ENCODE results near the gene DPP4. TPM values are rescaled to one million over a fixed set of nuclear protein-coding genes. Genes with fewer than 3 reads are reported as not detected.
A peak's percentile ranks its signal among the peaks of the same experiment; 100 is the strongest.

The DPP4 gene
- total RNA-seq, 2 donors from 2014 or later = 89.4 to 102 TPM

- no peak for DNase-seq (ENCODE audit: low spot score)
- ATAC-seq = no peak
- H3K27me3 Mint-ChIP-seq = peaks cover 0 to 3% of the 10 kb centered on the region in 2 donors
- H3K36me3 Mint-ChIP-seq = peaks cover 47% of the 10 kb centered on the region
- peak overlapping the region; percentile 68 for H3K4me3 Mint-ChIP-seq
- peaks cover 30 to 51% of the 10 kb centered on the region in 2 donors for H3K4me1 Mint-ChIP-seq (ENCODE audit: low read depth in 2 of 2)
- H3K9me3 Mint-ChIP-seq = no peaks in the 10 kb centered on the region
- peak overlapping the region; percentile 73 to 87 for H3K27ac Mint-ChIP-seq
These were observed 60.2 kb downstream of the DPP4 start for GRCh38 chr2:162013514-162014475.

DNA sequence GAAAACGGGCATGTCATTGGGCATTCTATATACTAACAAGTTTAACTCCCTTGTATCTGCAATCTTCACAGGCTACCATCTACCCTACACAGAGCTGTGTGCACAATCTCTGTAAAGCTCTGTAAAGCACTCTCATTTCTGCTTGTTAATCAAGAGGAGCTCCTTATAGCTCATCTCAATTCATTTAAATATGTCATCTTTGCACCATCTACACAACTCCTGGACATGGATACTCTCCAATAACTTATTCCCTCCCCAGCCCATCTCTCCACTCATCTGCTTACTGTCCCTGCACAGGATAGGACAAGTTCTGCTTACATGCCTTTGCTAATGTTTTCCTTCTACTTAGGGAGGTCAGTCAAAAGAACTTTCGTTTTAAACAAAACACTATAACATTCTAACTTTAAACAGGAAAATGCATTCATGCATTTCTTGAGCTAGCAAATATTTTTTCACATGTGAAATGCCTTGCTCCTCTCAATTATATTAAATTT is 61.4 kb downstream of the DPP4 start:
- no peaks in the 10 kb centered on the region for H3K9me3 Mint-ChIP-seq
- H3K36me3 Mint-ChIP-seq = peaks cover 56% of the 10 kb centered on the region
- H3K27me3 Mint-ChIP-seq = peaks cover 0 to 3% of the 10 kb centered on the region in 2 donors
- DNase-seq (ENCODE audit: low spot score) (no peak), ATAC-seq (no peak)
- peaks cover 30 to 40% of the 10 kb centered on the region in 2 donors for H3K4me1 Mint-ChIP-seq (ENCODE audit: low read depth in 2 of 2)
- peak overlapping the region; percentile 73 to 87 for H3K27ac Mint-ChIP-seq
- peak overlapping the region; percentile 64 for H3K4me3 Mint-ChIP-seq

- Mint-ChIP-seq H3K36me3 (peaks cover 54% of the 10 kb centered on the region), H3K27me3 (peaks cover 0 to 3% of the 10 kb centered on the region in 2 donors), H3K4me3 (peak overlapping the region; percentile 64), H3K27ac (peak overlapping the region; percentile 73 to 87), H3K9me3 (no peaks in the 10 kb centered on the region), H3K4me1 (ENCODE audit: low read depth in 2 of 2) (peaks cover 25 to 35% of the 10 kb centered on the region in 2 donors)
- DNase-seq (ENCODE audit: low spot score) (no peak), ATAC-seq (peak in 1 of 2 donors; percentile 48)
These were observed 62.1 kb downstream of the DPP4 start for GRCh38 chr2:162011706-162012564.

GRCh38 chr2:162009543-162009942 is 64.5 kb downstream of the DPP4 start:
- Mint-ChIP-seq H3K4me1 (ENCODE audit: low read depth in 2 of 2) (peaks cover 27 to 37% of the 10 kb centered on the region in 2 donors), H3K27me3 (no peaks in the 10 kb centered on the region), H3K36me3 (peaks cover 45% of the 10 kb centered on the region), H3K4me3 (no peak overlapping the region), H3K27ac (peak overlapping the region in 1 of 2 donors; percentile 29), H3K9me3 (no peaks in the 10 kb centered on the region)
- DNase-seq (ENCODE audit: low spot score) (no peak), ATAC-seq (no peak)

GRCh38 chr2:162007447-162008040 is 66.5 kb downstream of the DPP4 start:
- no peaks in the 10 kb centered on the region for H3K27me3 Mint-ChIP-seq
- H3K4me3 Mint-ChIP-seq = no peak overlapping the region
- peaks cover 27 to 29% of the 10 kb centered on the region in 2 donors for H3K4me1 Mint-ChIP-seq (ENCODE audit: low read depth in 2 of 2)
- H3K36me3 Mint-ChIP-seq = peaks cover 42% of the 10 kb centered on the region
- no peak for ATAC-seq
- DNase-seq (ENCODE audit: low spot score) = no peak
- peak overlapping the region; percentile 18 to 47 for H3K27ac Mint-ChIP-seq
- H3K9me3 Mint-ChIP-seq = peaks cover 3% of the 10 kb centered on the region

DNA sequence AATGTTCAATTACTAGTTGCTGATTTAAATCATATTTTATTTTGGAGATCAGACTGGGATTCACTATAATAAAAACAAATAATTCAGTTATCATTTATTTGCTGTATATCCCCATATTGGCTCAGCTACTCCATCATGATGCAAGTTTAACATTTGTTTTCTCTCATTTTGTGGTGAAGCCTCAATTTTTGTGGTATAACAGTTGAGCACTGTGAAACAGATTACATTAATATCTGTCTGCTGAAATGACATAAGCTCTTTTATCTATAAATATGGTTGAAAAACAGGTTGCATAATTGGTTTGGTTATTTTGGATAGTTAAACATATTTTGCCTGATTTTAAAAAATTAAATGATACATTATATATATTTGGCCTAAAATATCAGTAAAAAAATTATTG is 67.7 kb downstream of the DPP4 start:
- Mint-ChIP-seq H3K27ac (peak overlapping the region; percentile 73 to 76), H3K4me1 (ENCODE audit: low read depth in 2 of 2) (peaks cover 20 to 27% of the 10 kb centered on the region in 2 donors)
- ATAC-seq = peak; percentile 74 to 76

DNA sequence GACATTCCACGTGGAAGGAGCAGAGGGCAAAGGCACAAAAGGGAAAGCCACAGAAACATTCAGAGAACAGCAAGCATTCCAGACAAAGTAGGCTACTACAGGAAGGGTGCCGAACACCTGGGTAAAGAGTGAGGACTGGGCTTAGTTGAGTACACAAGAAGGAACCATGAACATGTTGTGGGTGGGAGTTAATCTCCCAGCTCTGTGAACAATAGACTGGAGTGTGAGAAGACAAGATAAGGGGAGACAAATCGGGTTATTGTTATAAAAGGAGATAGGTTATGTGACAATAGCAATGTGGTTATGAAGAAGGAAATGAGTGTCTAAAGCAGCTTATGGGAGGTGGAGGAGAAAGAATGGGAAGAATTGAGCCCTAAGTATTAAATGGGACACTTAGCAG is 70.0 kb downstream of the DPP4 start:
- Mint-ChIP-seq H3K27ac (peak overlapping the region; percentile 0 to 14), H3K9me3 (peaks cover 7% of the 10 kb centered on the region), H3K27me3 (no peaks in the 10 kb centered on the region), H3K4me3 (no peak overlapping the region), H3K4me1 (ENCODE audit: low read depth in 2 of 2) (peaks cover 25 to 35% of the 10 kb centered on the region in 2 donors), H3K36me3 (peaks cover 52% of the 10 kb centered on the region)
- DNase-seq (ENCODE audit: low spot score) (no peak), ATAC-seq (no peak)

More for the DNA sequence above, 67.7 kb downstream of the DPP4 start:
- H3K4me3 Mint-ChIP-seq = no peak overlapping the region
- H3K9me3 Mint-ChIP-seq = peaks cover 3% of the 10 kb centered on the region
- H3K36me3 Mint-ChIP-seq = peaks cover 45% of the 10 kb centered on the region
- DNase-seq (ENCODE audit: low spot score) = no peak
- no peaks in the 10 kb centered on the region for H3K27me3 Mint-ChIP-seq

DNA sequence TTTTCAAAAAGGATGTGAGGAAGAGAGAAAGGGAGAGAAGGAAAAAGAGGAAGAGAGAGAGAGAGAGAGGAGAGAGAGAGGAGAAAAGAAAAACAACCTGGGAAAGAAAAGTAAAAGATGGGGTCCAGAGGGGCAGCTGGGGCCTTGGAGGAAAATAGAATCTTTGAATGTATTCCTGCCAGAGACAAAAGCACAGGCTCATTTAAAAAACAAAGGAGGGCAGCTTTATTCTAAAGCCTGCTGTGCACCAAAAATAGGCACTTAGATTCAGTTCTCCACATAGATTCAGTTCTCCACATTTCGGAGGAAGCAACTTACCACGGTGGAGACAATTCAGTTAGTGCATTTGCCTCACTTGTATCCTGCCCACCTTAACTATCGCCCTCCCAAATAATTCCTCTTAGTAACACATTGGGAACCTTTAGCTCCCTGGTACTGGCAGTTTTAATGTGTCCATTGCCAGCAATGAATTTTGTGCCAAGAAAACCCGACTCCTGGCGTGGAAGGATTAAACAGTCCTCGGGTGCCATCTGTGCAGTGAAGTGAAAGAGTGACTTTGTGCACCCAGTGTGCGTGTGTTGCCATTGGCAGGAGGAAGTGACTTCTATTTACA is 71.3 kb downstream of the DPP4 start:
- no peak for ATAC-seq
- H3K27ac Mint-ChIP-seq = peak overlapping the region; percentile 15 to 23
- peaks cover 54% of the 10 kb centered on the region for H3K36me3 Mint-ChIP-seq
- H3K4me3 Mint-ChIP-seq = no peak overlapping the region
- H3K4me1 Mint-ChIP-seq (ENCODE audit: low read depth in 2 of 2) = peaks cover 34 to 48% of the 10 kb centered on the region in 2 donors
- peaks cover 7% of the 10 kb centered on the region for H3K9me3 Mint-ChIP-seq
- no peak for DNase-seq (ENCODE audit: low spot score)
- H3K27me3 Mint-ChIP-seq = no peaks in the 10 kb centered on the region

- Mint-ChIP-seq H3K4me3 (no peak overlapping the region), H3K4me1 (ENCODE audit: low read depth in 2 of 2) (peaks cover 41 to 55% of the 10 kb centered on the region in 2 donors), H3K9me3 (peaks cover 7% of the 10 kb centered on the region), H3K27me3 (no peaks in the 10 kb centered on the region), H3K27ac (peak overlapping the region; percentile 15 to 23), H3K36me3 (peaks cover 63% of the 10 kb centered on the region)
- no peak for ATAC-seq
- DNase-seq (ENCODE audit: low spot score) = no peak
These were observed 73.6 kb downstream of the DPP4 start for GRCh38 chr2:162000431-162000830.

GRCh38 chr2:161999321-161999720 is 74.7 kb downstream of the DPP4 start:
- Mint-ChIP-seq H3K4me1 (ENCODE audit: low read depth in 2 of 2) (peaks cover 50 to 64% of the 10 kb centered on the region in 2 donors), H3K36me3 (peaks cover 68% of the 10 kb centered on the region), H3K27ac (peak overlapping the region; percentile 98 to 99)

DNA sequence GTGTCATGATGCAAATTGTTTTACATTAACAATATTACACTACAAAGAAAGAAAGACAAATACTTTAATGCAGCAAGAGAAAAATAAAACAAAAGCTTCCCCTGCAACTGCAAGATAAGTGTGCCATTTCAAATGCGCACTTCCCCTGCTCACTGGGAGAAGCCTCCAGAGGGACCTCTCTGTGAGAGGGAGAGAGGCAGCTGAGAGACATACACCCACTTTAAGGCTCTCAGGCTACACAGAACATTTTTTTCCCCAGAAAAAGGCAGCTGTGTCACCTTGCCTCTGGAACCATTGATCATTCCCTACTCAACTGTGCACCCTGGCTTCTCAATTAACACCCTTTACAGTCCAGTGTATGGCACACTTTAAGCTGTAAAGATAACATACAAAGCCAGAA is 75.2 kb downstream of the DPP4 start:
- DNase-seq (ENCODE audit: low spot score) (no peak), ATAC-seq (no peak)
- Mint-ChIP-seq H3K27me3 (no peaks in the 10 kb centered on the region), H3K4me3 (no peak overlapping the region), H3K4me1 (ENCODE audit: low read depth in 2 of 2) (peaks cover 48 to 64% of the 10 kb centered on the region in 2 donors), H3K27ac (peak overlapping the region; percentile 98 to 99), H3K36me3 (peaks cover 66% of the 10 kb centered on the region), H3K9me3 (peaks cover 7% of the 10 kb centered on the region)

More at GRCh38 chr2:161999321-161999720, 74.7 kb downstream of the DPP4 start:
- H3K9me3 Mint-ChIP-seq = peaks cover 7% of the 10 kb centered on the region
- H3K4me3 Mint-ChIP-seq = no peak overlapping the region
- DNase-seq (ENCODE audit: low spot score) = no peak
- no peak for ATAC-seq
- H3K27me3 Mint-ChIP-seq = no peaks in the 10 kb centered on the region

- peaks cover 66% of the 10 kb centered on the region for H3K36me3 Mint-ChIP-seq
These were observed 76.0 kb downstream of the DPP4 start for GRCh38 chr2:161997916-161998471.

More at GRCh38 chr2:161997916-161998471, 76.0 kb downstream of the DPP4 start:
- Mint-ChIP-seq H3K27ac (peak overlapping the region; percentile 98 to 99), H3K4me1 (ENCODE audit: low read depth in 2 of 2) (peaks cover 49 to 68% of the 10 kb centered on the region in 2 donors), H3K4me3 (no peak overlapping the region), H3K27me3 (no peaks in the 10 kb centered on the region), H3K9me3 (peaks cover 6% of the 10 kb centered on the region)
- no peak for DNase-seq (ENCODE audit: low spot score)
- ATAC-seq = no peak

Data from natural killer cell treated with Interleukin-12 subunit alpha and Interleukin-12 subunit beta and Interleukin-15 and Interleukin-18, amount 100 ng/mL, for 72 hours (primary cell).